Heart right ventricle (tissue), 16 donors: Measurements from ENCODE around the gene FGF12. TPM values are rescaled to one million over a fixed set of nuclear protein-coding genes. Genes with fewer than 3 reads are reported as not detected.

Source experiments
- ATAC-seq, 8 donors: fragments of 200-7000 bp; cut with Tn5 transposase; one replicate each; pipeline ENCODE4 v1.9.1; 2020; ENCODE audit warnings: mild to moderate bottlenecking in 8 of 8, moderate library complexity in 8 of 8, moderate number of reproducible peaks in 1 of 8
- DNase-seq, 2 donors: peaks; one replicate each; pipeline ENCODE4 v3.0.0-alpha.2; 2020
- H3K27ac ChIP-seq, 10 donors: fragments of 200-600 bp; sonication (generic) in 2 of 10; one replicate each; pipeline versions ENCODE4 v1.5.0 to v1.8.0; 2020 to 2022; ENCODE audit warnings: mild to moderate bottlenecking in 3 of 10
- H3K27me3 ChIP-seq, 7 donors: fragments of 200-600 bp; one replicate each; pipeline ENCODE4 v1.8.0; 2021 to 2022; ENCODE audit warnings: mild to moderate bottlenecking in 2 of 7
- H3K36me3 ChIP-seq, 9 donors: fragments of 200-600 bp; sonication (generic) in 1 of 9; one replicate each; pipeline versions ENCODE4 v1.5.0 to v1.8.0; 2020 to 2022; ENCODE audit warnings: mild to moderate bottlenecking in 2 of 9
- H3K4me1 ChIP-seq, 9 donors: fragments of 200-600 bp; sonication (generic) in 1 of 9; one replicate each; pipeline versions ENCODE4 v1.5.0 to v1.8.0; 2020 to 2022; ENCODE audit warnings: mild to moderate bottlenecking in 4 of 9
- H3K4me3 ChIP-seq, 10 donors: fragments of 200-600 bp; sonication (generic) in 2 of 10; one replicate each; pipeline versions ENCODE4 v1.5.0 to v1.8.0; 2020 to 2022; ENCODE audit warnings: mild to moderate bottlenecking in 7 of 10, moderate library complexity in 2 of 10
- H3K9me3 ChIP-seq, 11 donors: fragments of 200-600 bp in 10 of 11; sonication (generic) in 2 of 11; one replicate each; pipeline versions ENCODE4 v1.5.0 to v1.8.0; 2013 to 2022; ENCODE audit warnings: mild to moderate bottlenecking in 2 of 11, control low read depth in 1 of 11, moderate library complexity in 1 of 11
- CTCF ChIP-seq, 9 donors: fragments of 200-600 bp; sonication (generic) in 2 of 9; IDR thresholded peaks; one replicate each; pipeline versions ENCODE4 v1.5.0 to v1.8.0; 2021 to 2022; ENCODE audit warnings: antibody characterized with exemption in 9 of 9, mild to moderate bottlenecking in 5 of 9, moderate library complexity in 1 of 9
- WGBS, 2 donors: extraction: QIAGEN DNeasy Blood & Tissue Kit; methylation state at CpG; one replicate each; pipeline ENCODE4 v1.1.7; 2013; ENCODE audit warnings: inconsistent platforms in 1 of 2; 5-methylcytosine and 5-hydroxymethylcytosine counted together
- intact Hi-C, 10 donors: fragments of 100-400 bp; cut with DNase I; formaldehyde crosslinking; loops; one replicate each; pipeline versions ENCODE4 v1.11.1 to v1.14.2; 2022
- polyA plus RNA-seq, 2 donors: library from polyadenylated mRNA; stranded (reverse); fragments of 200-250 nt; gene quantifications; one replicate each; pipeline ENCODE4 v1.2.3, GENCODE V29; 2013
- total RNA-seq, 10 donors: library from RNA; stranded (reverse); fragmentation: NEBNext Ultra II Directional in 3 of 10; extraction: Animal tissue kit (Norgen Biotek cat#: 25700) in 3 of 10; gene quantifications; one replicate each; pipeline versions ENCODE4 v1.2.1 to v1.2.4, GENCODE V29; 2021 to 2023
- donor health status: Arrhythmogenic right ventricular cardiomyopathy.
- donor health status: ischemic (EF 13 %, LVEDD 7.1; RV severe dilation, severe dysfunction).
- donor health status: healthy with polysubstance abuse.
- donor health status: DM: no; HTN: yes; CAD: no.
- donor health status: DM: no; HTN: no; CAD: no.
- donor health status: ischemic (EF 25% LVEDD 6.9; RV normal size, moderate dysfunction).
- donor health status: ischemic (EF 25% LVEDD 5.7; RV mildly dilated, moderate dysfunction).
- donor health status: healthy.
- donor health status: DM: yes; HTN: yes; CAD: no.
- donor health status: Ischemic cardiomyopathy.
- donor health status: ischemic (EF 35%, LVEDD 5.7; RV mildly dilated, moderate dysfunction).
- donor health status: nonischemic (EF 11% LVEDD 7.7; RV severe dilation, severe dysfunction).
- donor health status: DM: yes; HTN: yes; CAD: no.
- donor health status: PGD.
- donor health status: ischemic (EF 29% LVEDD 5.4; RV normal size, mild dysfunction).
- donor health status: nonischemic (EF 23%, LVEDD 6.1; RV moderate dilation, normal function).

FGF12 gene
- total and polyA plus RNA-seq, 12 donors = 26.5 to 504 (median 313) TPM

- no peaks in the 10 kb centered on the region for H3K36me3 ChIP-seq
- intact Hi-C loops = loop anchor here in 6 of 10 donors (5.0 to 10.0 kb wide), 5 partner anchors 228 to 261 kb away; no protein-coding TSS in a partner anchor
- DNase-seq (no peak), ATAC-seq (no peak)
- H3K9me3 ChIP-seq = peaks cover 0 to 6% (median 0%) of the 10 kb centered on the region in 11 donors
- H3K27me3 ChIP-seq = no peaks in the 10 kb centered on the region
- no peak overlapping the region for H3K4me3 ChIP-seq
- no peak for TF ChIP-seq CTCF (IDR thresholded peaks at IDR 0.05)
- peaks cover 0 to 23% (median 0%) of the 10 kb centered on the region in 9 donors for H3K4me1 ChIP-seq
- 70 to 75% methylated on average over 3 of the region's 3 CpGs for WGBS, 2 donors
- H3K27ac ChIP-seq = peak overlapping the region in 1 of 10 donors; percentile 15
Observed at GRCh38 chr3:192186498-192186897, 540.8 kb downstream of the FGF12 start.

DNA sequence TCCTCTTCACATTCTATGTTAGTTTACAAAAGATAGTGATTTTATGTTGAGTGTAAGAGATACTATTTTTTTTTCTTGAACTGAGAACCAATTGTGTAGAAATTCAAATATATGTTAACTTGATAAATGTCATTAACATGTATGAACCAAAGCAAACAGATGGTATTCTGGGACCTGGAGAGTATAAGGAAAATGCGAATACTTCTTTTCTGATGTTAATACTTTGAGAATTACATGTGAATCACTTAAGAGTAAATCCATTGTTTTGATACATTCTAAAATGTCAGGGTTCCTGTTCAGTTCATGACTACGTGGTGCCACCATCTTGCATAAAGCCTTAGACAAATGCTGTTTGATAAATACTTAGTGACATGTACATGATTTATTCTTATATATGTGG, 541.3 kb downstream of the FGF12 start:
- WGBS, 2 donors = 86 to 88% methylated on average over 2 of the region's 2 CpGs
- Histone ChIP-seq H3K36me3 (no peaks in the 10 kb centered on the region), H3K9me3 (peaks cover 0 to 6% (median 0%) of the 10 kb centered on the region in 11 donors), H3K4me1 (peaks cover 0 to 23% (median 0%) of the 10 kb centered on the region in 9 donors), H3K27ac (peak overlapping the region in 1 of 10 donors; percentile 15), H3K27me3 (no peaks in the 10 kb centered on the region), H3K4me3 (no peak overlapping the region)
- no peak for TF ChIP-seq CTCF (IDR thresholded peaks at IDR 0.05)
- DNase-seq = no peak
- intact Hi-C loops = loop anchor here in 6 of 10 donors (5.0 to 10.0 kb wide), 5 partner anchors 229 to 261 kb away; no protein-coding TSS in a partner anchor
- no peak for ATAC-seq

GRCh38 chr3:192183109-192183508, 544.2 kb downstream of the FGF12 start:
- Histone ChIP-seq H3K27me3 (no peaks in the 10 kb centered on the region), H3K36me3 (no peaks in the 10 kb centered on the region), H3K4me1 (peaks cover 0 to 21% (median 0%) of the 10 kb centered on the region in 9 donors), H3K9me3 (peaks cover 0 to 2% (median 0%) of the 10 kb centered on the region in 11 donors), H3K27ac (no peak overlapping the region), H3K4me3 (no peak overlapping the region)
- intact Hi-C loops = loop anchor here in 3 of 10 donors (10.0 kb wide), 2 partner anchors 232 to 262 kb away; no protein-coding TSS in a partner anchor
- 45 to 52% methylated on average over 3 of the region's 3 CpGs for WGBS, 2 donors
- ATAC-seq (no peak), DNase-seq (no peak)
- TF ChIP-seq CTCF (IDR thresholded peaks at IDR 0.05) = no peak

- DNase-seq = no peak
Observed at GRCh38 chr3:192181151-192181550, 546.2 kb downstream of the FGF12 start.

More at GRCh38 chr3:192181151-192181550, 546.2 kb downstream of the FGF12 start:
- H3K9me3 ChIP-seq = no peaks in the 10 kb centered on the region
- H3K36me3 ChIP-seq = no peaks in the 10 kb centered on the region
- intact Hi-C loops = loop anchor here in 3 of 10 donors (10.0 kb wide), 2 partner anchors 234 to 264 kb away; no protein-coding TSS in a partner anchor
- H3K4me1 ChIP-seq = peaks cover 0 to 2% (median 0%) of the 10 kb centered on the region in 9 donors
- WGBS, 2 donors = 85 to 90% methylated on average over 4 of the region's 4 CpGs
- no peak overlapping the region for H3K27ac ChIP-seq
- no peak overlapping the region for H3K4me3 ChIP-seq
- no peak for TF ChIP-seq CTCF (IDR thresholded peaks at IDR 0.05)
- no peaks in the 10 kb centered on the region for H3K27me3 ChIP-seq
- peak in 1 of 8 donors; percentile 53 for ATAC-seq
